ENCODE measurements around the gene GAPT.
A peak's percentile ranks its signal among the peaks of the same experiment; 100 is the strongest.

Gene GAPT

GRCh38 chr5:58491216-58491892 lies at the start of gene GAPT:
Gene GAPT (plus strand): TSS chr5:58491435. CDS start chr5:58494537, 3,102 bp downstream.
- peak in 1 of 2 donors; percentile 4 for DNase-seq

GRCh38 chr5:58444805-58445204 lies 46.4 kb upstream of the GAPT start:
- no peak for DNase-seq

DNA sequence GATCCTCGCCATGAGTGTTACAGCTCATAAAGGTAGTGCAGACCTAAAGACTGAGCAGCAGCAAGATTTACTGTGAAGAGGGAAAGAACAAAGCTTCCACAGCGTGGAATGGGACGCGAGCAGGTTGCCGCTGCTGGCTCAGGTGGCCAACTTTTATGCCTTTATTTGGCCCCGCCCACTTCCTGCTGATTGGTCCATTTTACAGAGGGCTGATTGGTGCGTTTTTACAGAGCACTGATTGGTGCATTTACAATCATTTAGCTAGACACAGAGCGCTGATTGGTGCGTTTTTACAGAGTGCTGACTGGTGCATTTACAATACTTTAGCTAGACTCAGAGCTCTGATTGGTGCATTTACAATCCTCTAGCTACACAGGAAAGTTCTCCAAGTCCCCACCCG lies 45.2 kb upstream of the GAPT start:
- no peak for DNase-seq

- no peak for DNase-seq
Observed at GRCh38 chr5:58447226-58447625, 44.0 kb upstream of the GAPT start.

- no peak for DNase-seq
Observed at GRCh38 chr5:58450018-58450417, 41.2 kb upstream of the GAPT start.

DNA sequence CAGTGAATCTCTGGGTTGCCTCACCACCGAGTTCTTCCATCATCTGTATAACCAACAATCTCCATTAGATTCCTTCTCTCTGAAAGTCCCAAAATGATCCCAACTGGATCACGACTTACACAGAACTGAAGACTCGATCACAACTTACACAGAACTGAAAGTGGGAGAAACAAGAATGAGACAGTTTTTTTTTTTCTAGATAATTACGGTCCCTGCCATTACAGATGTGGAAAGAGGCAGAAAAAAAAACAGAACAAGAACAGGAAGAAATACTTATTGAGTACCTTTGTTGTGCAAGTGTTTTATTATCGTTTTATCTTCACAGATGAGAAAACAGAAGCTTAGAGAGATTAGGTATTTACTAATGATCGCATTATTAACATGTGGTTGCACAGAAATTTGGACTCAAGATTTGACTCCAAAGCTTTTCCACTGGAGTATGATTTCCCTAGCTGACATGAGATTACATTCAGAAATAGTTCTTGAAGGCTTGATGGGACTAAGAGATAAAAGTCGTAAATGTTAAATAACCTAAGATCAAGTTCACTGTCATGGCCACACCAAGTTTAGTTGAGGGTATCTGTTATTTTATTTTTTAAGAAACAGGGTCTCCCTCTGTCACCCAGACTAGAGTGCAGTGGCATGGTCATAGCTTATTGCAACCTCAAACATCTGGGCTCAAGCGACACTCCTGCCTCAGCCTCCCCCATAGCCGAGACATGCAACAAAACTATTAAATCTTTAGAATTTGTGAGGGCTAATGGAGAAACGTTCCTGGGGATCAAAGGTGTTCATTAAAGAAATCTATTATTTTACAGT lies 40.2 kb upstream of the GAPT start:
- DNase-seq, result no peak

GRCh38 chr5:58451732-58452565 lies 39.3 kb upstream of the GAPT start:
- DNase-seq, result no peak

DNA sequence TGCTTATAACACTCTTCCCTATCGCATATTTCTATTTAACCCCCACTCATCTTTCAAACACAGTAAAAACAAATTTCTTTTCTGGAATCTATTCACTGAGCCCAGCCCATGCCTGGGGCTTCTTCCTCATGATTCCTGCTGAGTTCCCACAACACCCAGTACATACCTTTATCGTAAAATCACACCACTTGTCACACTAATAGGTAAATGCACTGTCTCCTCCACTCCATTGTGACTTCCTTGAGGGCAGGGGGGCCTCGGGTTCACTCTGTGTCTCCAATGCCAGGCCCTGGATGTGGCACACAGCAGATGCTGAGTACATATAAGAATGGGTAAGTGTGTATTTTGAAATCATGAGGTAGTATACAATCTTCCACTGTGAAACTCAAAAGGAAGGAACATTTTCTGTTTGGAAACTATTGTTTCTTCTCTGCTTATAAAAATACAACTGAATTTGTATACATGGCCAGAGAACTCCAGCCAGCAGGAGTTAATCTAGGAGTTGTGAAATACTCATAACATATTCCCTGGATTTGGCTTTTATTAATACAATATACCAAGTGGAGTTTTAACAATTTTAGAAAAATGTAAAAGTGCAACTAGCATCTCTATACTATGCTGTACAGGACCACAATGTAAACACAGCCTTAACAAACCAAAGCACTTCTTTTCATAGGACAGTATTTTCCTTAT lies 38.5 kb upstream of the GAPT start:
- no peak for DNase-seq

DNA sequence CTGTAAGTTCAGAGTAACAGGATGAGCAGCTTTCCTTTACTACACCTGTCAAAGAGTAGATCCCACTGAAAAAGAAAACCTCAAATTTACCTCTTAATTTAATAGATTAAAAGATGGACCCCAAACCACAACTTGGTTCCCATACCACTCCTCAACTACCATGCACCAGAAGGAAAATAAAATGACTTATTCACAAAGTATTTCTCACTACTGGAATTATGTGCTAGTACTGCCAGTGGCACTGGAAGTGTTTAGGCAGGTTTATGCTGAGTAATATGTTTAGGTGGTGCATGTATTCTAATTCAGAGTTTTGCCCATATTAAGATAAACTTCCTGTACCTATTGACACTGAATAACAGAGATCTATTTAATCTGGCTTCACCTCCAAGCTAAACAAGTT lies 37.9 kb upstream of the GAPT start:
- no peak for DNase-seq

DNA sequence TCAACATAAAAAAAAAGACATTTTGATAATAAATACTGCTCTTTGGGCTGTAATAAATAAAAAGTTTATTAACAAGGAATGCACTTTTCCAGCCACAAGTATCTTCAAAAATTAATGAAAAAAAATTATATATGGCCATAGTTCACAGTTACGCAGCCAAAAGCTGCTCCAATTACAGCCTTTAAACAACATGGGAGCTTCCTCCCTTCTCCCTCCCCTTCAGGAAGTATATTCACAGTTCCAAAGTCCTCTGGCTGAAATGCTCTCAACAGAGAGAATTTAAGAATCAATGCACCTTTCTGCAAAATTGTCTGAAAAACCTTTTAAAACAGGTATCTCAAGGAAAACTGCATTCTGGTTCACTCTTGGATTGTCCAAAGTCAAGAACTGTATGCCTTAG lies 37.2 kb upstream of the GAPT start:
- no peak for DNase-seq

GRCh38 chr5:58455066-58455465 lies 36.2 kb upstream of the GAPT start:
- DNase-seq, result no peak

GRCh38 chr5:58455480-58455879 lies 35.8 kb upstream of the GAPT start:
- DNase-seq, result no peak

DNA sequence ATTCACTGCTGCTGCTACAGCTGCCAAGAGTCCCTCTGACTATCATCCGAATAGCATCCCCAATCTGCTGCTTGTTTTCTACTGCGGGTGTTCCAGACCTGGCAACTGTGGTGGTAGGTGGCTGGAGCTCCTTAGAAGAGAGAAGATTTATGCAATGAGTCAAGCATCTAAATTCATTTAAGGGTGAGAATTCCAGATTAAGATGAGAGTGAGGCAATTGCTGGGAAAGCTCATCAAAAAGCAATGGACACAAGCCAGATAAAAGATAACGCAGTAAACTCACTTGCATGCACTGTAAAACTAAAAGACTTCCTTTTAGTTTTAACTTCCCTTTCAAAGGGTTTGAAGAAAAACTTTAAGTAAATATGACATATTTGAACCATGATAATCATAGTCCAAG lies 35.2 kb upstream of the GAPT start:
- no peak for DNase-seq

GRCh38 chr5:58456486-58456885 lies 34.7 kb upstream of the GAPT start:
- DNase-seq, result no peak

GRCh38 chr5:58457050-58457449 lies 34.2 kb upstream of the GAPT start:
- no peak for DNase-seq

- DNase-seq, result no peak
Observed at GRCh38 chr5:58458141-58458742, 33.0 kb upstream of the GAPT start.

DNA sequence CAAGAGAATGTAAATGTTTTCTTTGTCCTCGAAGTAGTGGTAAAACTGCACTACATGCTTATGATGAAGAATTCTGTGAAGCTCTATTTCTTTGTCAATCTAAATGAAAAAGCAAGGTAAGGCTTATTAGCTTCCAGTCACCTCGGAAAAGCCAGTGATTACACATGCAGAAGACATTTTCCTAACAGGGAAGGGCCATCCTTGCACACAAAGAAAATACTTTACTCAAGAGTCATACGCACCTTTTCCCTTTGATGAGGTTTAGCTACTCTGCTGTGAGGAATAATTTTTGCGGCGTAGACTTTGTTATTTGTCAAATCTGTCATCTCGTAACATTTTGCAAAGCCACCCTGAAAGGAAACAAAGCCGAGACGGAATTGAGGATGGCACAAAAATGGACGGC lies 32.5 kb upstream of the GAPT start:
- no peak for DNase-seq

GRCh38 chr5:58459146-58460001 lies 31.9 kb upstream of the GAPT start:
- peak in 1 of 2 donors; percentile 19 for DNase-seq

DNA sequence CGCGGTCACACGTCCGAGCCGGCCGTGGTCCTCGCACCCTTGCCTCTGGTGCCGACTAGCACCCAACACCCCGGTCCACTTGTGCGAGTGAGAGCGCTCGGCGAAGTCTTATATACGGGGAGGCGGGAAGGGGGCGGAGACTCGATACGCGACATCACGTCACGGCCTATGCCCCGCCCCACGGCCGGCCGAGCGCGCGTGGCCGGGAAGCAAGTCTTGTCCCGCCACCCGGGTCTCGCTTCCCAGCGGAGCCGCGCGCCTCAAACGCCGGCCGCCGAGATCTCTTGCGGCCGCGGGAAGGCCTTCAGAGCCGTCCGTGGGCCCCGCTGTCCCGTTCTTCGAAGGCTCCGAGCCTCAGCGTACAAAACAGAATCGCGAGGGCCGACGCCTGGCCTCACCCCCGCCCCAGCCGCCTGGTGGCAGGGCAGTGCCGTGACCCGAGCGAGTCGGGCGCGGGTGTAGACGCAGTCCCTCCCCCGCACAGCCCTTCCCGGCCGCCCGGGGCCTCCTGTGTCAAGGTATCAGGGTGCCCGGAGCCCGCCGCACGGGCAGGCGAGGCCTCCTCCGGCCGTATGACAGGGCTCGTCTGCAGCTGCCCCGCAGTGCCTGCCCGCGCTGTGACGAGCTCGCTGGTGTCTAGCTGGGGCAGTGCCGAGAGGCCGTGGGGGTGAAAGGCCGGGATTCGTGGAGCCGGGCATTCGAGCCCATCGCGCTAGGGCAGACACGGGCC lies 31.1 kb upstream of the GAPT start, which contains the start of gene PLK2:
TSS of gene PLK2 (minus strand) at position 85 of the 730 bp plus-strand sequence. CDS start 127 bp downstream, outside the sequence.
- peak; percentile 91 to 93 for DNase-seq

DNA sequence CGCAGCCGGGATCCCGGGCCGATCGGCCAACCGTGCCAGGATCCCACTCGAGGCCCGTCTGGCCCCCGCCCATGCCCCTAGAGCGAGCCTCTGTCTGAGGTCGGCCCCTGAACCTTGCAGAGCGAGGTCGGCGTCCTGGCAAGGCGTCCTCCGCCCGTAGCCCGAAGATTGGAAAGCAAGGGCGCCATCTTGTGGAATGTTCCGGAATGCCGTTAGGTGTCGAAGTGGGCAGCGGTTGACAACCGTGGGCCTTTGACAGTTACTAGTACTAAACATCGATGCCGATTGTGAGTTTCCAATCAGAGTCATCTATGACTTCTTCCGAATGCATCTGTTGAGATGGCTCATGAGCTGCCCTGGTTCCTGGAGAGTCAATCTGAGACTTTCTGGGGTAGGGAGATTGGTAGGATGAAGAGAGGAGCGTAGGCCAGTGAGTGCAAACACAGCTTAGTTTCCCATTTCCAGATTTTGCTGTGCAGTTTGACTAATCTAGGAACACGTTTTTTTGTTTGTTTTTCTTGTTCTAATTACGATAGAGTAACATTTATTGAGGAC lies 30.4 kb upstream of the GAPT start:
- peak; percentile 87 to 92 for DNase-seq
